GM23248 (cell line): Measurements from ENCODE around the gene BMP10. TPM values are rescaled to one million over a fixed set of nuclear protein-coding genes. Genes with fewer than 3 reads are reported as not detected.

Experiments
- DNase-seq: peaks from one replicate; pipeline ENCODE4 v3.0.0-alpha.2; 2015
- H2AFZ ChIP-seq: fragments of 200-600 bp; sonication (generic); 2 replicates; pipeline ENCODE4 v1.6.1; 2016; ENCODE audit warnings: antibody characterized with exemption
- H3F3A ChIP-seq: fragments of 200-600 bp; sonication (generic); 2 replicates; pipeline ENCODE4 v1.6.1; 2016; ENCODE audit warnings: mild to moderate bottlenecking, antibody characterized with exemption, mixed run types; ENCODE audit not compliant: insufficient read depth
- H3K27ac ChIP-seq: fragments of 200-600 bp; sonication (generic); 2 replicates; pipeline ENCODE4 v1.5.1; 2016; ENCODE audit warnings: mild to moderate bottlenecking
- H3K27me3 ChIP-seq: fragments of 200-600 bp; sonication (generic); replicated peaks from 2 replicates; pipeline ENCODE4 v1.6.1; 2016; ENCODE audit warnings: mild to moderate bottlenecking; ENCODE audit not compliant: insufficient read depth
- H3K36me3 ChIP-seq: fragments of 200-600 bp; sonication (generic); 2 replicates; pipeline ENCODE4 v1.6.1; 2016; ENCODE audit warnings: low read depth, mild to moderate bottlenecking
- H3K4me1 ChIP-seq: fragments of 200-600 bp; sonication (generic); 2 replicates; pipeline ENCODE4 v1.6.1; 2016; ENCODE audit warnings: mild to moderate bottlenecking; ENCODE audit not compliant: insufficient read depth
- H3K4me2 ChIP-seq: fragments of 200-600 bp; sonication (generic); one replicate; pipeline ENCODE4 v1.6.1; 2016; ENCODE audit warnings: mild to moderate bottlenecking; ENCODE audit not compliant: unreplicated experiment
- H3K4me3 ChIP-seq: fragments of 200-600 bp; sonication (generic); 2 replicates; pipeline ENCODE4 v1.5.1; 2016; ENCODE audit warnings: mild to moderate bottlenecking
- H3K79me2 ChIP-seq: fragments of 200-600 bp; sonication (generic); 2 replicates; pipeline ENCODE4 v1.6.1; 2016; ENCODE audit warnings: mild to moderate bottlenecking; ENCODE audit not compliant: insufficient read depth
- H3K9ac ChIP-seq: fragments of 200-600 bp; sonication (generic); 2 replicates; pipeline ENCODE4 v1.6.1; 2016; ENCODE audit warnings: mild to moderate bottlenecking
- H3K9me2 ChIP-seq: fragments of 200-600 bp; sonication (generic); 2 replicates; pipeline ENCODE4 v1.6.1; 2016; ENCODE audit warnings: mixed run types, mild to moderate bottlenecking, moderate library complexity; ENCODE audit not compliant: insufficient read depth
- H3K9me3 ChIP-seq: fragments of 200-600 bp; sonication (generic); one replicate; pipeline ENCODE4 v1.6.1; 2017; ENCODE audit warnings: low read depth
- H4K20me1 ChIP-seq: fragments of 200-600 bp; sonication (generic); 2 replicates; pipeline ENCODE4 v1.6.0; 2016; ENCODE audit not compliant: insufficient read depth
- EZH2 ChIP-seq: fragments of 200-600 bp; sonication (generic); IDR thresholded peaks from 2 replicates; pipeline ENCODE4 v1.6.1; 2018; ENCODE audit warnings: antibody characterized with exemption, mild to moderate bottlenecking; ENCODE audit not compliant: insufficient read depth, poor library complexity, severe bottlenecking
- EZH2phosphoT487 ChIP-seq: fragments of 200-600 bp; sonication (generic); IDR thresholded peaks from 2 replicates; pipeline ENCODE4 v1.6.1; 2018; ENCODE audit warnings: antibody characterized with exemption, moderate library complexity, mild to moderate bottlenecking, low read depth; ENCODE audit not compliant: insufficient read depth
- WGBS, 2 experiments: methylation state at CpG; one replicate each; pipeline ENCODE4 v1.1.6; 2015 to 2017; ENCODE audit warnings: low lambda C conversion rate in 2 of 2, low coverage in 1 of 2; ENCODE audit errors: missing lambda C conversion rate in 2 of 2; 5-methylcytosine and 5-hydroxymethylcytosine counted together
- in situ Hi-C: fragments of 300-500 bp; cut with MboI; formaldehyde crosslinking; loops from 2 replicates; pipeline ENCODE4 v1.15.0; 2020
- polyA plus RNA-seq: library from polyadenylated mRNA; unstranded; fragments of >200 nt; fragmentation: Nextera tagmentation; extraction: Ambion mirVana; gene quantifications from 2 replicates; pipeline ENCODE4 v1.2.1, GENCODE V29; 2016
- total RNA-seq: library from RNA; depleted of rRNA; stranded (reverse); fragments of >200 nt; shearing (Covaris generic); gene quantifications from 2 replicates; pipeline ENCODE4 v1.2.3, GENCODE V29; 2014

BMP10 gene
- total and polyA plus RNA-seq, 2 experiments from 2014 or later, result not detected

DNA sequence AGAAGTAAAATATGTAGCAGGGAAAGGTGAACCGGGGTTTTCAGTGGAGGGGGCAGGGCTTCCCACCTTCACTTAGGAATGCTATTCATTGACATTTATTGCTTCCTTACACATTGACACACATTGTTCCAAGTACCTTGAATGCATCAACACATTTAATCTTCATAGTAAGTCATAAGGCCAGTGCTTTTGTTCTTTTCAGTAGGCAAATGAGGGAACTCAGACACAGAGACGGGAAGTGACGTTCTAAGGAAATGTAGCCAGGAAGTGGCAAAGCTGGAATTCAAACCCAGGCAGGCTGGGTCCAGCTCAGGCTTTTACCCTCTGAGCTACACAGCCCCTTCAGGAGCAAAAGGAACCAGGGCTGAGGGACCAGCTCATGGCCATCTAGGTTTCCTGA is 20.7 kb downstream of the BMP10 start:
- no peak overlapping the region for H2AFZ ChIP-seq
- H3K36me3 ChIP-seq, result no peaks in the 10 kb centered on the region
- DNase-seq, result no peak
- H3K4me1 ChIP-seq, result no peaks in the 10 kb centered on the region
- no peaks in the 10 kb centered on the region for H3K9me3 ChIP-seq
- in situ Hi-C loops, result no loop called here
- H3K27me3 ChIP-seq, result peaks cover 35% of the 10 kb centered on the region
- no peaks in the 10 kb centered on the region for H3F3A ChIP-seq
- TF ChIP-seq EZH2 (no peak), EZH2phosphoT487 (no peak)
- H3K9ac ChIP-seq, result no peak overlapping the region
- H3K4me2 ChIP-seq, result no peak overlapping the region
- no peaks in the 10 kb centered on the region for H3K9me2 ChIP-seq
- H4K20me1 ChIP-seq, result no peaks in the 10 kb centered on the region
- no peak overlapping the region for H3K4me3 ChIP-seq
- 60% methylated on average over 3 of the region's 3 CpGs for WGBS, 2 experiments
- H3K27ac ChIP-seq, result no peak overlapping the region
- no peaks in the 10 kb centered on the region for H3K79me2 ChIP-seq

DNA sequence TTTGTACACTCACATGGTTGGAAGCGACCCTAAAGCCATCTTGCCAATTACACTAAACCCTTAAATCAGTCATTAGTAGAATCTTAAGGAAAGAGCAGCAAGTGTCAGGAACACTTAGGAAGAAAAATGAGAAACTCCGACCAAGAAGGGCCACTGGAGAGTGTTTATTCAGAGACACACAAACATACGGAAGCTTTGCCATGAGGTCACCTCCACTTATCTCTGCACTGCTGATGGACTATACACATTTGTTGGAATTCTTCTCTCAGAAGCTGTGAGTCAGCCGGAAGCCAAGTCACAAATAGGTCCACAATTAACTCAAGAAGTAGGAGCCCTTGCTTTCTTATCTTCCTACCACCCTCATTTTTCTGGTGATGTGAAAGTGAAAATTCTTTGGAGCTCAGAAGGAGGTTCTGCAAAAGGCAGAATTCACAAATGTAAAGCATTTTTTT is 21.6 kb downstream of the BMP10 start:
- in situ Hi-C loops, result no loop called here
- Histone ChIP-seq H2AFZ (no peak overlapping the region), H3K9me3 (no peaks in the 10 kb centered on the region), H3F3A (no peaks in the 10 kb centered on the region), H3K4me3 (no peak overlapping the region), H3K4me2 (no peak overlapping the region), H3K9me2 (no peaks in the 10 kb centered on the region), H3K9ac (no peak overlapping the region), H3K79me2 (no peaks in the 10 kb centered on the region), H3K36me3 (no peaks in the 10 kb centered on the region), H3K4me1 (no peaks in the 10 kb centered on the region), H3K27me3 (peaks cover 44% of the 10 kb centered on the region), H4K20me1 (no peaks in the 10 kb centered on the region), H3K27ac (no peak overlapping the region)
- no peak for DNase-seq
- no peak for TF ChIP-seq EZH2
- TF ChIP-seq EZH2phosphoT487, result no peak
- whole genome bisulfite sequencing, 2 experiments, result 64 to 74% methylated on average over 4 of the region's 4 CpGs

DNA sequence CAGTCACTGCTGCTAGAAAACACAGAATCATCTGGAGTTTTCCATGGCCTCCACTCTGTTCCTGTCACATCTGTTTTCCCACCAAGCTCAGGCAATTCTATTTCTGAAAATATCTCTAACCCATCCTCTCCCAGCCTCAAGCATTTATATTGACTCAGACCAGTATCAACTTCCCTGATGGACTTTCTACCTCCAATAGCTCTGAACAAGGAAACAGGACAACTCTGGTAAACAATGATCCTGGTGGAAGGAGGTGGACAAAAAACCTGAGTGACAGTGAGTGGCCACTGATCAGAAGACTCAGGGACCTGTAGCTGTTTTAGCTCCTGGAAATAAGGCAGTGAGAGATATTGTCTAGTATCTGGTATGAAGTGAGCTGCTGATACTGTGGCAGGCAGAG is 23.4 kb downstream of the BMP10 start:
- Histone ChIP-seq H3K9me3 (no peaks in the 10 kb centered on the region), H3K36me3 (no peaks in the 10 kb centered on the region), H2AFZ (no peak overlapping the region), H3F3A (no peaks in the 10 kb centered on the region), H3K27ac (no peak overlapping the region), H3K79me2 (no peaks in the 10 kb centered on the region), H3K4me2 (no peak overlapping the region), H3K9ac (no peak overlapping the region), H3K9me2 (no peaks in the 10 kb centered on the region), H3K27me3 (peaks cover 48% of the 10 kb centered on the region), H4K20me1 (no peaks in the 10 kb centered on the region), H3K4me1 (no peaks in the 10 kb centered on the region), H3K4me3 (no peak overlapping the region)
- TF ChIP-seq EZH2phosphoT487, result no peak
- TF ChIP-seq EZH2, result no peak
- in situ Hi-C loops, result no loop called here
- no peak for DNase-seq

- no peaks in the 10 kb centered on the region for H3F3A ChIP-seq
- peak; percentile 33 for DNase-seq
- in situ Hi-C loops, result no loop called here
Observed at GRCh38 chr2:68846091-68846490, 25.1 kb downstream of the BMP10 start.

GRCh38 chr2:68845043-68845442 is 26.2 kb downstream of the BMP10 start:
- WGBS, 2 experiments, result 59 to 65% methylated on average over 2 of the region's 2 CpGs
- H3K4me1 ChIP-seq, result no peaks in the 10 kb centered on the region
- H4K20me1 ChIP-seq, result no peaks in the 10 kb centered on the region
- no peak for TF ChIP-seq EZH2phosphoT487
- no peak for TF ChIP-seq EZH2
- in situ Hi-C loops, result no loop called here
- no peak overlapping the region for H3K27ac ChIP-seq
- H3K36me3 ChIP-seq, result no peaks in the 10 kb centered on the region
- H3F3A ChIP-seq, result no peaks in the 10 kb centered on the region
- H3K9me3 ChIP-seq, result no peaks in the 10 kb centered on the region
- no peak for DNase-seq
- peaks cover 51% of the 10 kb centered on the region for H3K27me3 ChIP-seq
- no peaks in the 10 kb centered on the region for H3K79me2 ChIP-seq
- no peak overlapping the region for H3K9ac ChIP-seq
- no peaks in the 10 kb centered on the region for H3K9me2 ChIP-seq
- H3K4me3 ChIP-seq, result no peak overlapping the region
- no peak overlapping the region for H2AFZ ChIP-seq
- H3K4me2 ChIP-seq, result no peak overlapping the region

More at GRCh38 chr2:68846091-68846490, 25.1 kb downstream of the BMP10 start:
- Histone ChIP-seq H3K9me3 (no peaks in the 10 kb centered on the region), H3K4me2 (no peak overlapping the region), H3K79me2 (no peaks in the 10 kb centered on the region), H2AFZ (no peak overlapping the region), H3K27me3 (peaks cover 56% of the 10 kb centered on the region), H3K9ac (no peak overlapping the region), H4K20me1 (no peaks in the 10 kb centered on the region), H3K36me3 (no peaks in the 10 kb centered on the region), H3K4me1 (no peaks in the 10 kb centered on the region), H3K4me3 (no peak overlapping the region), H3K9me2 (no peaks in the 10 kb centered on the region), H3K27ac (no peak overlapping the region)
- TF ChIP-seq EZH2phosphoT487, result no peak
- no peak for TF ChIP-seq EZH2
- WGBS, 2 experiments, result 1 to 2% methylated on average over 3 of the region's 3 CpGs
